Liver (tissue), 9 donors: ENCODE data around the gene APOB. TPM values are rescaled to one million over a fixed set of nuclear protein-coding genes. Genes with fewer than 3 reads are reported as not detected.

Source experiments
- DNase-seq: peaks from one replicate; pipeline ENCODE4 v3.0.0-alpha.2; 2017; ENCODE audit warnings: low spot score
- H3K27ac ChIP-seq, 2 donors: one replicate each; pipeline ENCODE4 v1.7.0; 2013; ENCODE audit warnings: inconsistent platforms in 2 of 2, low read length in 2 of 2, control low read depth in 1 of 2, low read depth in 1 of 2, mild to moderate bottlenecking in 1 of 2
- H3K27me3 ChIP-seq, 4 donors: one replicate each; pipeline versions ENCODE4 v1.6.1 to v1.7.0; 2013; ENCODE audit warnings: low read length in 3 of 4, inconsistent platforms in 1 of 4, mild to moderate bottlenecking in 1 of 4, moderate library complexity in 1 of 4; ENCODE audit not compliant: control insufficient read depth in 4 of 4, insufficient read depth in 4 of 4
- H3K36me3 ChIP-seq, 4 donors: one replicate each; pipeline versions ENCODE4 v1.6.1 to v1.7.0; 2013; ENCODE audit warnings: low read length in 3 of 4, mild to moderate bottlenecking in 3 of 4, low read depth in 1 of 4, moderate library complexity in 1 of 4; ENCODE audit not compliant: control insufficient read depth in 4 of 4, insufficient read depth in 3 of 4
- H3K4me1 ChIP-seq, 4 donors: one replicate each; pipeline versions ENCODE4 v1.6.1 to v1.7.0; 2013; ENCODE audit warnings: low read length in 3 of 4, mild to moderate bottlenecking in 3 of 4, moderate library complexity in 1 of 4; ENCODE audit not compliant: control insufficient read depth in 4 of 4, insufficient read depth in 4 of 4
- H3K4me3 ChIP-seq, 3 donors: one replicate each; pipeline versions ENCODE4 v1.6.1 to v1.7.0; 2013; ENCODE audit warnings: low read length in 3 of 3, control low read depth in 1 of 3, low read depth in 1 of 3, mild to moderate bottlenecking in 1 of 3
- H3K9ac ChIP-seq, 2 donors: one replicate each; pipeline ENCODE4 v1.7.0; 2013; ENCODE audit warnings: low read length in 2 of 2, mild to moderate bottlenecking in 2 of 2, moderate library complexity in 2 of 2, control low read depth in 1 of 2, low read depth in 1 of 2
- H3K9me3 ChIP-seq, 4 donors: one replicate each; pipeline versions ENCODE4 v1.6.1 to v1.7.0; 2013; ENCODE audit warnings: low read length in 3 of 4; ENCODE audit not compliant: control insufficient read depth in 4 of 4
- ATF3 ChIP-seq: IDR thresholded peaks from 2 replicates; pipeline ENCODE4 v1.6.1; 2016; ENCODE audit warnings: antibody characterized with exemption
- CTCF ChIP-seq: fragments of 150-350 bp; IDR thresholded peaks from 2 replicates; pipeline ENCODE4 v1.5.1; 2017; ENCODE audit warnings: improper control_type of control experiment, low read depth, low read length; ENCODE audit not compliant: missing input control
- EGR1 ChIP-seq, 2 donors: IDR thresholded peaks; 2 replicates each; pipeline ENCODE4 v1.6.1; 2016 to 2018; ENCODE audit warnings: antibody characterized with exemption in 2 of 2, low read depth in 2 of 2
- FOXA2 ChIP-seq: IDR thresholded peaks from 2 replicates; pipeline ENCODE4 v1.6.1; 2016; ENCODE audit warnings: antibody characterized with exemption
- GABPA ChIP-seq, 2 donors: IDR thresholded peaks in 1 of 2; conservative IDR thresholded peaks in 1 of 2; 2 replicates each; pipeline ENCODE4 v1.6.1; 2016; ENCODE audit warnings: antibody characterized with exemption in 2 of 2, mild to moderate bottlenecking in 1 of 2, moderate library complexity in 1 of 2
- HNF4G ChIP-seq: IDR thresholded peaks from 2 replicates; pipeline ENCODE4 v1.6.1; 2016; ENCODE audit warnings: antibody characterized with exemption
- JUND ChIP-seq, 2 donors: IDR thresholded peaks; 2 replicates each; pipeline ENCODE4 v1.6.1; 2016; ENCODE audit warnings: antibody characterized with exemption in 2 of 2
- MAX ChIP-seq: IDR thresholded peaks from 2 replicates; pipeline ENCODE4 v1.6.1; 2016; ENCODE audit warnings: antibody characterized with exemption
- NR2F2 ChIP-seq: IDR thresholded peaks from 2 replicates; pipeline ENCODE4 v1.6.1; 2016; ENCODE audit warnings: antibody characterized with exemption
- RAD21 ChIP-seq, 2 donors: IDR thresholded peaks; 2 replicates each; pipeline ENCODE4 v1.6.1; 2016; ENCODE audit warnings: antibody characterized with exemption in 2 of 2, mild to moderate bottlenecking in 2 of 2
- REST ChIP-seq: IDR thresholded peaks from 2 replicates; pipeline ENCODE4 v1.6.1; 2016; ENCODE audit warnings: antibody characterized with exemption, mild to moderate bottlenecking
- SP1 ChIP-seq: IDR thresholded peaks from 2 replicates; pipeline ENCODE4 v1.6.1; 2018; ENCODE audit warnings: antibody characterized with exemption, mild to moderate bottlenecking
- TAF1 ChIP-seq: conservative IDR thresholded peaks from 2 replicates; pipeline ENCODE4 v1.6.1; 2016; ENCODE audit warnings: antibody characterized with exemption, mild to moderate bottlenecking
- YY1 ChIP-seq: IDR thresholded peaks from 2 replicates; pipeline ENCODE4 v1.6.1; 2016; ENCODE audit warnings: antibody characterized with exemption, mild to moderate bottlenecking
- ZBTB33 ChIP-seq: IDR thresholded peaks from 2 replicates; pipeline ENCODE4 v1.6.1; 2016; ENCODE audit warnings: antibody characterized with exemption
- WGBS: extraction: QIAGEN DNeasy Blood & Tissue Kit; methylation state at CpG from one replicate; pipeline ENCODE4 v1.1.7; 2013; 5-methylcytosine and 5-hydroxymethylcytosine counted together
- polyA plus RNA-seq, 2 donors: library from polyadenylated mRNA; stranded (reverse) in 1 of 2; unstranded in 1 of 2; fragments of 200-250 nt in 1 of 2; fragments of >200 nt in 1 of 2; fragmentation: Nextera tagmentation in 1 of 2; extraction: Ambion mirVana in 1 of 2; gene quantifications; one replicate each; pipeline versions ENCODE4 v1.2.1 to v1.2.3, GENCODE V29; 2013 to 2015
- total RNA-seq, 2 donors: library from RNA; depleted of rRNA; stranded (reverse); fragments of >200 nt; gene quantifications; one replicate each; pipeline ENCODE4 v1.2.3, GENCODE V29; 2014
- donor health status: healthy.
- donor health status: healthy.
- donor health status: healthy.
- donor health status: healthy.
- donor health status: healthy.

The APOB gene
- total and polyA plus RNA-seq, 4 donors = 431 to 2,949 (median 1,463) TPM

- Histone ChIP-seq H3K27ac (no peak overlapping the region), H3K4me3 (no peak overlapping the region), H3K36me3 (peaks cover 21 to 94% (median 90%) of the 10 kb centered on the region in 4 donors), H3K4me1 (peaks cover 0 to 4% (median 0%) of the 10 kb centered on the region in 4 donors), H3K9ac (no peak overlapping the region), H3K9me3 (no peaks in the 10 kb centered on the region), H3K27me3 (no peaks in the 10 kb centered on the region)
- 69% methylated on average over 6 of the region's 6 CpGs for WGBS
- DNase-seq = no peak
- no peak for TF ChIP-seq FOXA2
- no peak for TF ChIP-seq NR2F2
- no peak for TF ChIP-seq HNF4G
- TF ChIP-seq EGR1 (IDR thresholded peaks at IDR 0.05; ENCODE audit: low read depth in 2 of 2) = no peak
- no peak for TF ChIP-seq MAX
- TF ChIP-seq TAF1 = no peak
- TF ChIP-seq SP1 = peak; percentile 18
- no peak for TF ChIP-seq YY1
- TF ChIP-seq ATF3 = peak; percentile 10
- TF ChIP-seq JUND (IDR thresholded peaks at IDR 0.05) = peak in 1 of 2 donors; percentile 6
- TF ChIP-seq RAD21 (IDR thresholded peaks at IDR 0.05) = no peak
Measured at GRCh38 chr2:21014364-21015280, 29.3 kb downstream of the APOB start.

GRCh38 chr2:21013043-21013816, 30.6 kb downstream of the APOB start:
- 81% methylated on average over 8 of the region's 8 CpGs for WGBS
- TF ChIP-seq EGR1 (IDR thresholded peaks at IDR 0.05; ENCODE audit: low read depth in 2 of 2) = no peak
- TF ChIP-seq RAD21 (IDR thresholded peaks at IDR 0.05) = no peak
- no peak for TF ChIP-seq ZBTB33
- no peak for TF ChIP-seq CTCF
- TF ChIP-seq SP1 = no peak
- TF ChIP-seq FOXA2 = no peak
- TF ChIP-seq HNF4G = no peak
- no peak for TF ChIP-seq REST
- TF ChIP-seq YY1 = no peak
- TF ChIP-seq GABPA (IDR thresholded peaks at IDR 0.05 in 1 of 2, conservative IDR thresholded peaks at IDR 0.05 in 1 of 2) = no peak
- no peak for TF ChIP-seq JUND (IDR thresholded peaks at IDR 0.05)
- no peak for TF ChIP-seq MAX
- no peak for TF ChIP-seq TAF1
- no peaks in the 10 kb centered on the region for H3K9me3 ChIP-seq
- H3K9ac ChIP-seq = no peak overlapping the region
- no peaks in the 10 kb centered on the region for H3K4me1 ChIP-seq
- H3K4me3 ChIP-seq = no peak overlapping the region
- DNase-seq = no peak
- H3K27me3 ChIP-seq = no peaks in the 10 kb centered on the region
- peaks cover 18 to 93% (median 89%) of the 10 kb centered on the region in 4 donors for H3K36me3 ChIP-seq
- H3K27ac ChIP-seq = no peak overlapping the region
